ENCODE measurements around the gene ABL1.

- TF ChIP-seq CTCF (IDR thresholded peaks at IDR 0.05) (no peak), POLR2A (IDR thresholded peaks at IDR 0.05) (no peak)
These were observed 101.4 kb downstream of the ABL1 start for GRCh38 chr9:130936285-130937117.

Measured in esophagus squamous epithelium (tissue), 4 donors.